NCI-H748 (cell line): ENCODE measurements around the gene SYTL2.

Source experiments
- DNase-seq: peaks from one replicate; lab custom pipeline; 2025; ENCODE audit not compliant: unreplicated experiment; lab: John Stamatoyannopoulos, UW

The SYTL2 gene

DNA sequence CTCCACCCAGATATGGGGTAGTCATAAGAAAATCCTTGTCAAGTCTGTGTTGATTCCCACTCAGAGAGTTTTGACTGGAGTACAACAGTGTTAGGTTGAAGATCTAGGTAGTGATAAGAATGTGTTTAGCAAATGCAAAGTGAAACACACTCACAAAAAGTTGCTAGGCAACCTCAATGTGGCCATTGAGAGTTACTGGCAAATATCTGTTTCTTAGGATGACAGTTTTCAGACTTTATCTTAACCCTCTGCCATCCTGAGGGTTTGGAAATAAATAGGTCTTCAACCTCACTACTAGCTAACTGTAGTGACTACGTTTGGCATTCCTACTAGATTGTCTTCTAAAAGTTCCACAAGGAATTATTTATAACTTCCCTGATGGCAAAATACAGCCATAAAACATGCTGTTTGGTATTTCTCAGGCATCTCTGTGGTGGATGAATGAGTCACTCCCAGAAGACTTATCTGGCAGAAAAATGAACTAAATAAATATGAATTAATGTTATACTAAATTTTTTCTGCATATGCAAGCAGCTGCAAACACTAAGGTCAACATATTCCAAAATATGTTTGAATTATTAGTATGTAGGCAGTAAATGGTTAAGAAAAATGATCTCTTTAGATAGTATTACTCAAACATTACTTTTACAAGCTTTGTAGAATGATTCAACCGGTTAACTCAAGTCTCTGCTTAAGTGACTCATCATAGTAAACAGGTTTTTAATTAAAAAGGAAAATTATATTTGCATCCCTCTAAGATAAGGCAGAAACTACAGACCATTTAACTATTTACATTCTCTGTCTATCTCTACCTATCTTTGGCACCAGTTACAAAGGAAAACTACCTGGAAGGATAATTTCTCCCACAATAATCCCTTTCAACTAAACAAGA is 17.1 kb upstream of the SYTL2 start:
- DNase-seq = no peak

- DNase-seq = peak; percentile 1
Observed at GRCh38 chr11:85826116-85826855, 15.3 kb upstream of the SYTL2 start.

DNA sequence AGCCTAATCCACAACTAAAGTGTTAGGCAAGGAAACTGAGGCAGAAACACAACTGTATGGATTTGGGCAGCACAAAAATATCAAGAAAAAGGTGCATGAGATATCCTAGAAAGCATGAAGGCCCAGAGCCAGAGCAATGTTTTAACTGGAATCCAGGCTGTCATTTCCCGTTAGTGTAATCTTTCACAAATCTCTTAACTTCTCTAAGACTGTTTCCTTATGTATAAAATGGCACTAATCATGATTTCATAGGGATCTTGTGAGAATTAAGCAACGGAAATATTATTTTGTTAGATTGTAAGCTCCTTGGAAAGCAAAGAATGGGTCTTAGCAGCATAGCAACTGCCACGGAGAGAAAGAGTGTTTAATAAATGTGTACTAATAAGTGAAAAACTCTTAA is 14.7 kb upstream of the SYTL2 start:
- DNase-seq = no peak

DNA sequence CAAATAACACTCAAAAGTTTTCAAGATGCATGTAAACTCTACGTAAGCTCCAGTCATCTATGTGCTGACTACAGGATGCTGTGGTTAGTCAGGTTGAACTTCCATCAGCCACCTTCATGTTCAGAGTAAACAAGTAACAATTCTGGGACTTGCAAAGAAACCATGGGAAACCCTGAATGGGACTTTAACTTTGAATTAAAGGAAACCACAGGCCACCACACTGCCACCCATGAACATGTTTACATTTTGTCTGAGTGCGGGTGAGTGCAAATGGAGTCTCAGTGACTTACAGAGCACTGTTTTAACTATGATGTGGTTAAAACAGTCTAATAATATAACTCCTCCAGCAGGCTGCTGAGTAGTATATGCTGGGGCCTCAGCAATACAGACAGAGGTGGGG is 12.9 kb upstream of the SYTL2 start:
- DNase-seq = no peak

- DNase-seq = no peak
Observed at GRCh38 chr11:85822814-85823213, 11.9 kb upstream of the SYTL2 start.

DNA sequence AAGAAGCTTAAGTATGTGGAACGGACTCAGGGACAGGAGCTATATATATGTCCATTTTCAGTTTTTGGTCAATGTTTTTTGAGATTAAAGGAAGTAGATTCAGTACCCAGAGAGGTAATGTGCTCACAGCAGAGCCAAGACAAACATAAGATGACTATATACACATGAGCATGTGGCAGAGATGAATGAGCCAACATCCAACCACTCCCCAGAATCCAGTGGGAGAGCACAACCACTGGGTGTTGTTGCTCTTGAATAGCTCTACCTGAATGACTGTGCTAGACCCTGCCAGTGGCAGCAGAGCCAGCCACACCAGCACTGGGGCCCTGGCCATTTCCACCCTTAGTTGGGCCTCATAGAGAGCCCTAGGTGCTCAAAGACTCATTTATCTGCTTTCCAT is 10.7 kb upstream of the SYTL2 start:
- DNase-seq = no peak

- DNase-seq = no peak
Observed at GRCh38 chr11:85819441-85819840, 8.5 kb upstream of the SYTL2 start.

DNA sequence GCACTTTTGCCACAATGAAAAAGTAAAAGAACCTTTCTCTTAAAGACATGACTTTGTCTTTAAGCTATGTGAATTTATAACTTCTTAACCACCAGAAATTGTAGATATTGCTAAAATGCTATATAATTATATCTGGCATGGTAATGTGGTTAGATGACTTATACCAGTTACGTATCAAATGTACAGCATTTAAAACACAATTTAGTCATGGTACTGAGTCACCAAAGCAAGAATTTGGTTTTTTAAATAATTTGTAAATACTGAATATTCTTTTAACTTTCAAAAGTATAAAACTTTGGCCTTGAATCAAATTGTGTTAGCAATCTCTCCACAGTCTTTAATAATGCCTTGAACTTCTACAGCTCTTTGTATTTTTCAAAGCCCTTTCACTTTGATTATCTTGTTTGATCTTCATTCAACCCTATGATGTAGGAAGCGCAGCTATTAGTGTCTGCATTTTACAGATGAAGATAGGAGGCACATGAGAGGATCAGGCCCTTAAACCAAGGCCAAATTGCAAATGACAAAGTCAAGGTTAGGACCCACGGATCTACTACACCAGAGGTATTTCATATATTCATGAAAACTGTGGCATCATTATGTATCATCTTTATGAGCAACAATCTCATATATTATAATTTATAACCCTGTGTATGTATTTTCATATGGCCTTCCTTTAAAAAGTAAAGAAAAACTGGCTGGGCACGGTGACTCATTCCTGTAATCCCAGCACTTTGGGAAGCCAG is 4.4 kb upstream of the SYTL2 start:
- no peak for DNase-seq

DNA sequence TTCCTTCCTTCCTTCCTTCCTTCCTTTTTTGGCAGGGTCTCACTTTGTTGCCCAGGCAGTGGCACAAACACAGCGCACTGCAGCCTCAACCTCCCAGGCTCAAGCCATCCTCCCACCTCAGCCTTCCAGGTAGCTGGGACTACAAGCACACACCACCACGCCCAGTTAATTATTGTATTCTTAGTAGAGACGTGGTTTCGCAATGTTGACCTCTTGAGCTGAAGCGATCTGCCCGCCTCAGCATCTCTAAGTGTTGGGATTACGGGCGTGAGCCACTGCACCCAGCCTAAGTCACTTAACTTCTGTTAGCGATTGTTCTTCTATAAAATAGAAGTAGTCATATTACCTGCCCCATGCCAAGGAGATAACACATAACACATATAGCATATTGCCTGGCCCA is 2.8 kb upstream of the SYTL2 start:
- peak; percentile 59 for DNase-seq

- DNase-seq = no peak
Observed at GRCh38 chr11:85811624-85812023, 683 bp upstream of the SYTL2 start.

GRCh38 chr11:85810521-85810870 is 445 bp downstream of the SYTL2 start:
- DNase-seq = no peak

DNA sequence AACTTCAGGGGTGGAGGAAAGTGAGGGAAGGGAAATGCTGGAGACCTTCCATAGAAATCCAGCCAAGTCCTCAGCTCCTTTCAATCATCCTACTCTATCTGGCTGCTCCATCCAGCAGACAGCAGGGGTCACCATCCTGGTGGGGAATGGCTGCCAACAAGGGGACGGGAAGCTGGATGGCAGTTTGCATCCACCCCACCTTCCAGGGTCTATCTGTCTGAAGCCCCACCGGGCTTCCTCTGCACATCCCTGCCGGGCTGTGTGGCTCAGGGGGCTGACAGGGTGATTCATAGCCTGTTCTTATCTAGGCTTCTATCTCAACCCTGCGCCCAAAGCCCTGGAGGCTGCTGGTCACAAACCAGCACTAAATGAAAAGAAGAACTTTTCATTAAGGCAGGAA is 1.1 kb downstream of the SYTL2 start:
- DNase-seq = no peak

DNA sequence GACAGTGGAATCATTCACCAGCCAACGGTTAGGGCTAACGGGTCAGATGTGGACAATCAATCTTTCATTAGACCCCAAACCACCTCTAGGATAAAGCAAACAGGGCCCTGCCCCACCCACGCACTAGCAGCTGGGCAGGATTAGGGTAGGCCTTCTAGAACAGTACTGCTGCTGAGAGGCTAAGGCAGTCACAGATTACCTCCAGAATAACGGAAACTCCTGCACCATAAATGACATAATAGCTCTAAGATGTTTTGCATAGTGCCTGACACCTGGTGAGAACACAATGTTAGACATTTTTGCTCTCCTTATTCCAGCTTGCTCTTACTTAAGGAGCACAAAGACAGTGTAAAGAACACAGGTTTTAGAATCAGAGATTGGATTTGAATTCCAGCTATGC is 1.8 kb downstream of the SYTL2 start:
- DNase-seq = no peak

DNA sequence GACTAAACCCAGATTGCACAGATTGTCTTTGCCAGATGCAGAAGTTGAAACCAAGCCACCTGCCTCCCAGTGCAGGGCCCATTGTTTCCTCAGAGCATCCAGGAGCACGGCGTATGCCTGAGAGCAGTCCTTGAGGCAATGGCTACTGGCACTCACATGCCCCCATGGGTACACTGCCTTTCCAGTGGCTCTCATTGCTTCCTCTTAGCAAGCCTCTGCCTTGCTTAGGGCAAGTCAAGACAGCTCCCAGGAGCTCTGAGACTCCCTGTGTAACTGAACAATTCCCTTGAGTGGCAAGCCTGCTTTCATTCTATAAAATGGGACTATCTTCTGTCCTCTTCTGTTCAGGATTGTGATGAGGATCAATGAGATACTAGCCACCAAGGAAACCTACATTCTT is 4.1 kb downstream of the SYTL2 start:
- no peak for DNase-seq

GRCh38 chr11:85806016-85806415 is 4.9 kb downstream of the SYTL2 start:
- DNase-seq = no peak

GRCh38 chr11:85805387-85805786 is 5.6 kb downstream of the SYTL2 start:
- DNase-seq = no peak

GRCh38 chr11:85803920-85804319 is 7.0 kb downstream of the SYTL2 start:
- DNase-seq = no peak

DNA sequence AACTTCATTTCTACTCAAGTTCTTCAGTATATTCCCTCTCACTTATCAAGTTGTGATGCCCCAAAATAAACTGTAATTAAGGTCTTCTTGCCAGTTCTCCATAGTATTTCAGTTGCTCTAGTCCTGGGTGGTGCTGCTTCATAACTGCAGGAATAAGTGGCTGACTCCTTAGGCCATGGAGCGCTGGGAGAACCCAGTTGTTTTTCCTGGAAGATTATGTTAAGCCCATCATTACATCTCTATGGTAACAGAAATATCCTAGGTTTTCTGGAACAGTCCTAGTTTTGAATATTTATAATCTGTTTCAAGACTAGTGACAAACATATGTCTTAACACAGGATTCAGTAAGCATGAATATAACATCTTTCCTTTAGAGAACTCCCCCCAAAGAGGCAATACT is 7.6 kb downstream of the SYTL2 start:
- DNase-seq = no peak

DNA sequence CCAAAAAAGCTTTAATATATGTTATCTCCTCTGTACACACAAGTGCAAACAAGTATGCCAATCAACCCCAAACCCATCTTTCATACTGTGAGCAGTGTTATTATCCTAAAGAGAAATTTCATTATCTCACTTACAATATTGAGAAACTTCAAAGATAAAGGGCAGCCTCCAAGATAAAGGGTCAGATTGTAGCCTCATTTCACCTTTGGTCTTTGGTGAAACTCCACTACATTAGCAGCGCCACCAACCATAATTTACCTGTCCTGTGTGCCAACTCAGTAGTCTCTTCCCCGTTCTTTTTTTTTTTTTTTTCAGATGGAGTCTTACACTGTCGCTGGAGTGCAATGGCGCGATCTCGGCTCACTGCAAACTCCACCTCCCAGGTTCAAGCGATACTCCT is 9.4 kb downstream of the SYTL2 start:
- DNase-seq = no peak

DNA sequence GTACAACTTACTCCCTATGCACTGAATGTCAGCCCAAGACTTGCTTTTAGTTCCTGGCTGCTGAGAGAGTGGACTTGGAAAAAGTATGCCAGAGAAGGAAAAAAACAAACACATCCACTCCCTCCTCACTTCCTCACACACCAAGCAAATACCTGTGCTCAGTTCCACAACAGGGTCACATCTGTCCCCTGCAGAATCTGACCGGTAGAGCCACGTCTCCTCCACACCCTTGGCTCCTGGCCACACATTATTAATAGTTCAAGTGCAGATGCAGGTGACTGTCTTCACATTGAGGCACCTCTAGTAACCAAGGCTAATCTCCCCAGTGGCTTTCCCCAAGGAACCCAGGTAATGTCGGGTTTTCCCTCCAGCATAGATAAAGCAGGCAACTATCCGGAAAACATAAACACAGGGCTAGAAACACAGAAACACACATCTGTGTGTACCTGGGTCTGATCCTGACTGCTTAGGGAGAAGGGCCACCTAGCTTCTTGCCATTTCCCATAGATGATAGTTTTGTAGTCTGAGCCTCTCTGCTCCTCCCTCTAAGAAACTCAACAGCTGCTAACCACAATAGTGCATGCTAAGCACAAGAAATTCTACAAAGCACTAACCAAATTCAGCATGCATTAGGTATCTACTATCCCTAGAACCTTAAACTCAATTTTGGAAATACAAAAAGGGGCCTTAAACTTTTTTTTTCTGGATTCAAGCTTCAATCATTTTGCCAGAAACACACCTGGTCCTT is 10.2 kb downstream of the SYTL2 start:
- no peak for DNase-seq

DNA sequence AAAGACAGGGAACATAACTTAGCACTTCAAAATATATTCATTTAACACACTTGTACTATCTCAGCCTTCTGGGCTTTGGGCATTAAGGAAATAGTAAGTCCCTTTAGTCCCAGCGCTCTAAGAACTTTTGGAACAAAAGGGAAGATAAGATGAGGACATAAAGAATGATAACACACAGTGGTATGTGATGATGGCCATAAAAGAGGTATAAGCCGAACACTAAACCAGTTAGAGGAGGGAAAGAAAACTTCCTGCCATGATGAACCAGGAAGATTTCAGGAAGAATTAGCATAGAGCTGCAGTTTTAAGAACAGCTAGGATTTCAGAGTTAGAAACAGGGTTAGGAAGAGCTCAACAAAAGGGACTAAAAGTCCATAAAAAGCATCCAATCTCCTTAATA is 11.8 kb downstream of the SYTL2 start:
- no peak for DNase-seq
